Thymus (tissue), 11 donors: ENCODE data around the gene ESPN. TPM values are rescaled to one million over a fixed set of nuclear protein-coding genes. Genes with fewer than 3 reads are reported as not detected.

Experiments used
- DNase-seq, 9 donors: peaks; one replicate each; pipeline ENCODE4 v3.0.0-alpha.2; 2013; ENCODE audit warnings: low spot score in 9 of 9, low read depth in 6 of 9, missing footprints in 1 of 9
- H3K27ac ChIP-seq, 2 donors: one replicate each; pipeline ENCODE4 v1.5.1; 2013; ENCODE audit warnings: control low read depth in 1 of 2, low read depth in 1 of 2, low read length in 1 of 2, mild to moderate bottlenecking in 1 of 2, moderate library complexity in 1 of 2
- H3K27me3 ChIP-seq, 2 donors: one replicate each; pipeline ENCODE4 v1.5.1; 2013; ENCODE audit warnings: low read length in 1 of 2; ENCODE audit not compliant: control insufficient read depth in 2 of 2, insufficient read depth in 1 of 2
- H3K36me3 ChIP-seq, 2 donors: one replicate each; pipeline ENCODE4 v1.5.1; 2013; ENCODE audit warnings: low read length in 1 of 2, mild to moderate bottlenecking in 1 of 2, moderate library complexity in 1 of 2; ENCODE audit not compliant: control insufficient read depth in 2 of 2, insufficient read depth in 2 of 2
- H3K4me1 ChIP-seq, 2 donors: one replicate each; pipeline ENCODE4 v1.5.1; 2013; ENCODE audit warnings: low read length in 2 of 2; ENCODE audit not compliant: control insufficient read depth in 2 of 2, insufficient read depth in 2 of 2
- H3K4me3 ChIP-seq, 2 donors: one replicate each; pipeline ENCODE4 v1.5.1; 2013; ENCODE audit warnings: low read length in 2 of 2, control low read depth in 1 of 2, mild to moderate bottlenecking in 1 of 2
- H3K9me3 ChIP-seq, 2 donors: one replicate each; pipeline ENCODE4 v1.5.1; 2013; ENCODE audit warnings: low read length in 1 of 2, mild to moderate bottlenecking in 1 of 2; ENCODE audit not compliant: control insufficient read depth in 2 of 2, insufficient read depth in 1 of 2
- WGBS: extraction: QIAGEN DNeasy Blood & Tissue Kit; methylation state at CpG from one replicate; pipeline ENCODE4 v1.1.7; 2013; 5-methylcytosine and 5-hydroxymethylcytosine counted together
- polyA plus RNA-seq: library from polyadenylated mRNA; stranded (reverse); fragments of 200-250 nt; gene quantifications from one replicate; pipeline ENCODE4 v1.2.3, GENCODE V29; 2013
- total RNA-seq: library from RNA; stranded (reverse); fragments of 120-200 nt; gene quantifications from one replicate; pipeline ENCODE4 v1.2.4, GENCODE V29; 2013
- donor health status: healthy.

ESPN gene
- total and polyA plus RNA-seq, 2 donors: 1.0 to 11.8 TPM

DNA sequence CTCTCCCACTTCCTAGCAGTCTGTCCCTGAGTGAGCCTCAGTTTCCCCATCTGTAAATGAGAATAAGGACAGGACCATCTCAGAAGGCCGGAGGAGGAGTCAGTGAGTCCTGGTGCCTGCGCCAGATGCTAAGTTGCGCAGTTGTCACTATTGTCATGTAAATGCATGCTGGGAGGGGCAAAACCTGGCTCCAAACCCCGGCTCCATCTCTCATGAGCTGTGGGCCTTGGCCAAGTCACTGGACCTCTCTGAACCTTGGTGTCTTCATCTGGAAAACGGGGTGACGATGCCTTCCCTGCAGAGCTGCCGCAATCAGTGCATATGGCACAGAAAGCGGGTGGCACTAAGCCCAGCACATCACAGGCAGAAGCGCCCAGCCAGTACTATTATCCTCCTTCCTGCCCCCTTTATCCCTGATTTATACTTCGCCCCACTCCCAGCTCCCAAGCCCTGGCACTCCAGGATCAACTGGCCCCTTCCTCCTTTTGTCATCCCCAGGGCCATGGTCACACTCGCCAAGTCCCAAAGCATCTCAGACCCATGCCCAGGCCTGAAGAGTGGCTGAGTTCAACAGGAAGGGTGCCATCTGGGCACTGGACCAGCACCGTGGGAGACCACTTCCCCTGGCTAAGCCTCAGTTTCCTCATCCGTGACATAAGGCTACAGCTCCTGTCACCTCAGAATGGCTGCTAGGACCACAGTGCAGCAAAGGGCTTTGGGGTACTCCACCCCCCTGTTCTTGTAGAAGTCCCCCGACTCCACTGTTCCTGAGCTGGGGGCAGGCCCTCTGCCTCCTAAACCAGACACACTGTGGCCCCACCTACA is 71.2 kb downstream of the ESPN start:
- no peaks in the 10 kb centered on the region for H3K9me3 ChIP-seq
- H3K27me3 ChIP-seq: peaks cover 34 to 66% of the 10 kb centered on the region in 2 donors
- no peaks in the 10 kb centered on the region for H3K36me3 ChIP-seq
- peaks cover 0 to 20% of the 10 kb centered on the region in 2 donors for H3K4me1 ChIP-seq
- H3K4me3 ChIP-seq: no peak overlapping the region
- 80% methylated on average over 14 of the region's 14 CpGs for WGBS
- no peak overlapping the region for H3K27ac ChIP-seq
- no peak for DNase-seq

DNA sequence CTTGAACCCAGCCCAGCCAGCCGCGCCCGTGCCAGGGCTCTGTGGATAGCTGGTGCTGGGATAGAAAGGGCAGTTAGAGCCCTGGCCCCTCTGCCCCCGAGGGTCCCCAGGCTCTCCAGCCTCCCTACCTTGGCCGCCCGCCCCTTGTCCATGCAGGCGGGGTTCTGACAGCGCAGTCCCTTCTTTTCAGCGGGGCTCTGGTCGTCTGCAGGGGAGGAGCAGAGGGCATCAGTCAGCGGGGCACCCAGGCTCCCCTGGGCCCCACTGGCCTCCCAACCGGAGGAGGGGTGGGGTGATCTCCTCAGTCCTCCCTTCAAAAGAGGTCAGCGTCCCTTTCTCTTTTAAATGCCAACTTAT is 71.8 kb downstream of the ESPN start:
- H3K9me3 ChIP-seq: no peaks in the 10 kb centered on the region
- H3K4me1 ChIP-seq: peaks cover 0 to 14% of the 10 kb centered on the region in 2 donors
- no peaks in the 10 kb centered on the region for H3K36me3 ChIP-seq
- no peak overlapping the region for H3K4me3 ChIP-seq
- DNase-seq: no peak
- 37% methylated on average over 13 of the region's 13 CpGs for WGBS
- peaks cover 34 to 69% of the 10 kb centered on the region in 2 donors for H3K27me3 ChIP-seq
- no peak overlapping the region for H3K27ac ChIP-seq

DNA sequence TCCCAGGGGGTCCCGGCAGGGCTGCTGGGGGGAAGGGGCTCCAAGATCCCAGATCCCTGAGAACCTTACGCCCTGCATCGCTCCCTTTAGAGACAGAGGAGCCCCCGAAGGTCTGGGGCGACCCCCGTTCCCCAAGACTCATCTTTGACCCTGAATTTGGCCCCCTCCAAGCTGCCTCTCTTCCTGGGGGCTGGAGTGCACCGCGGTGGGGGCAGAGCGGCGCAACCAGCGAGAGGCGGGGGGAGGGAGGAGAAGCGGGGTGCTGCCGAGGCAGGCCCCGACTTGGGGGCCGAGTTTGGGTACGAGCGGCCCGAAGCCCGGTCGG is 72.3 kb downstream of the ESPN start:
- Histone ChIP-seq H3K27me3 (peaks cover 34 to 69% of the 10 kb centered on the region in 2 donors), H3K4me3 (peak overlapping the region in 1 of 2 donors; percentile 52), H3K27ac (no peak overlapping the region), H3K4me1 (peaks cover 0 to 9% of the 10 kb centered on the region in 2 donors), H3K36me3 (no peaks in the 10 kb centered on the region), H3K9me3 (no peaks in the 10 kb centered on the region)
- WGBS: 6% methylated on average over 21 of the region's 21 CpGs
- DNase-seq: no peak

DNA sequence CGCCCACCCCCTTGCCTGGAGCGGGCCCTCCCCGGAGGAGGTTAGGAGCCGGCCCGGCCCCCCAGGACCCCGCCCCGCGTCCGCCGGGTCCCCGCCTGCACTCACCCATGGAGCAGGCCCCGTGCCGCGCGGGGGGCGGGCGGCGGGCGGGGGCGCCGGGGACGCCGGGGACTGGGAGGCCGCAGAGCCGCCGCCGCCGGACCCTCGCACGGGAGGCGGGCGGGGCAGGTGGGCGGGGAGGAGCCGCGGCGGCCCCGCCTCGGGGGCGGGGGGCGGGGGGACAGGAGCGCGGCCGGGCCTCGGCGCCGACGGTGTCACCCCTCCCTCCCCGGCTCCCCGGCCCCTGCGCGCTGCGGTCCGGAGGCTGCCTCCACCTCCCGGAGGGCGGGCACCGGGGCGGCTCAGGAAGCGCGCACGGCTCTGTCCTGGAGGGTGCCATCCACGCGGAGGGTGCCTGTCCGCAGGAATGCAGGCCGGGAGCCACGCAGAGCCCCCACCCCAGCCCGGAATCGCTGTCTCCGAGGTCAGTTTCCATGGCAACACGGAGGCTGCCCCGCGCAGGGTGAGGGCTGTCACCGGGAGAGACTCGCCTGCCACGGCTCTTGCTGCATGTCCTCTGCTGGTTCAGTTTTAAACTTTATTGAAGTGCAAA is 72.8 kb downstream of the ESPN start:
- no peak overlapping the region for H3K27ac ChIP-seq
- 1% methylated on average over 74 of the region's 74 CpGs for WGBS
- H3K4me1 ChIP-seq: peaks cover 0 to 7% of the 10 kb centered on the region in 2 donors
- H3K4me3 ChIP-seq: peak overlapping the region; percentile 26 to 52
- H3K27me3 ChIP-seq: peaks cover 34 to 70% of the 10 kb centered on the region in 2 donors
- H3K36me3 ChIP-seq: no peaks in the 10 kb centered on the region
- H3K9me3 ChIP-seq: no peaks in the 10 kb centered on the region
- DNase-seq: peak in 4 of 9 donors; percentile 12 to 54 (median 22)

- H3K9me3 ChIP-seq: no peaks in the 10 kb centered on the region
- peaks cover 0 to 7% of the 10 kb centered on the region in 2 donors for H3K4me1 ChIP-seq
- no peaks in the 10 kb centered on the region for H3K36me3 ChIP-seq
- 58% methylated on average over 20 of the region's 20 CpGs for WGBS
- H3K27me3 ChIP-seq: peaks cover 34 to 70% of the 10 kb centered on the region in 2 donors
- no peak overlapping the region for H3K27ac ChIP-seq
- peak overlapping the region; percentile 26 to 52 for H3K4me3 ChIP-seq
- DNase-seq: no peak
These were observed 73.4 kb downstream of the ESPN start for GRCh38 chr1:6497867-6498575.

DNA sequence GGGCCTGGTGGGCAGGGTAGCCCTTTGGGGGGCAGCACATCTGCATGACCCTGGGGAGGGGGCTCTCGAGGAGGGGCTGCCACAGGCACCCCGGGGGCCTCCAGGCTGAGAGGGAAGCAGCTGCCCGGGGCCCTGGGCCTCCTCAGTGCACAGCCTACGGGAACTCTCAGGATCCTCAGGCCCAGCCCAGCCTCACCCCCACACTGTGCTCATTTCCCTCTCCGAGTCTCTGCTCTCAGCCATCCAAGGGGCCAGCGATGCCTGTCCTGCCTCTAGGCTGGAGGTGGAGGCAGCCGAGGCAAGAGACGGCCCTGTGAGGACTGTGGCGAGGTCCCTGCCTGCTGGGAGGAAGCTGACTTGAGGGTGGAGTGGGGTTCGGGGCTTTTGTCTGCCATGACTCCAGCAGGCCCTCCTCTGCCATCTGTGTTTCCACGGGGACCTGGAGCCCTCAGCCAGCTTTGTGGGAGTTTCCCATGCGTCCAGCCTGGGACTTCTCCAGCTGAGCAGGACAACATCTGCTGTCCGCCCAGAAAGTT is 74.1 kb downstream of the ESPN start:
- WGBS: 87% methylated on average over 13 of the region's 13 CpGs
- H3K9me3 ChIP-seq: no peaks in the 10 kb centered on the region
- peaks cover 0 to 7% of the 10 kb centered on the region in 2 donors for H3K4me1 ChIP-seq
- no peak overlapping the region for H3K27ac ChIP-seq
- H3K27me3 ChIP-seq: peaks cover 34 to 70% of the 10 kb centered on the region in 2 donors
- no peak overlapping the region for H3K4me3 ChIP-seq
- no peaks in the 10 kb centered on the region for H3K36me3 ChIP-seq
- no peak for DNase-seq

- Histone ChIP-seq H3K36me3 (no peaks in the 10 kb centered on the region), H3K4me3 (no peak overlapping the region), H3K27ac (no peak overlapping the region), H3K4me1 (peaks cover 0 to 7% of the 10 kb centered on the region in 2 donors), H3K27me3 (peaks cover 34 to 70% of the 10 kb centered on the region in 2 donors), H3K9me3 (no peaks in the 10 kb centered on the region)
- DNase-seq: no peak
- WGBS: 96% methylated on average over 4 of the region's 4 CpGs
These were observed 74.7 kb downstream of the ESPN start for GRCh38 chr1:6499296-6499695.

DNA sequence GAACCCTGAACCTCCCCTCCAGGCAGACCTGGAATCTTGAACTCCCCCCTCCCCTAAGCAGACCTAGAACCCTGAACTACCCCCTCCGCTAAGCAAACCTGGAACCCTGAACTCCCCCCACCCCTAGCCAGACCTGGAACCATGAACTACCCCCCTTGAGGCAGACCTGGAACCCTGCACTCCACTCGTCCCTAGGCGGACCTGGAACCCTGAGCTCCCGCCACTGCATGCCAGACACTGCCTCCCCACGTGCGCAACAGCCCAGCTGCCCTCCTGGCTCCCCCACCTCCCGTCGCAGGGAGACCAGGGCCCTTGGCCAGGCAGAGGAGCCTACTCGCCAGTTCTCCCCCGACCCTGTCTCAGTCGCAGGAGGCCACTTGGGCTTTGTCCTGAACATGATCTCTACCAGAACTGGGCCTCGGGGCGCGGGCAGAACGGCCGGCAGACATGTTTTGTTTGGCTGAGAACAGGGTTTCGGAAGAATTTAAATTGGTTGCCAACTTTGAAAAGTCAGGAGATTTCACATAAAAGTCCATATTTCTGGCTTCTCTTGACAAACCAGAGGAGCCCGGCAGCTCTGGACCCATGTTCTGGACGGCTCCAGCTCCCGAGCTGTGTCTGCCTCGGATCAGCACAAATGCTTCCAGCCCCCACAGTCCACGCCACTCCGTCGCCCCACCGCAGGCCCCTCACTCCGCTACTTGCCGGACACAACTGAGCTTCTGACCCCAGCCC is 76.1 kb downstream of the ESPN start:
- H3K4me1 ChIP-seq: peaks cover 0 to 7% of the 10 kb centered on the region in 2 donors
- H3K36me3 ChIP-seq: no peaks in the 10 kb centered on the region
- WGBS: 93% methylated on average over 27 of the region's 27 CpGs
- no peaks in the 10 kb centered on the region for H3K9me3 ChIP-seq
- no peak overlapping the region for H3K27ac ChIP-seq
- DNase-seq: no peak
- peaks cover 28 to 56% of the 10 kb centered on the region in 2 donors for H3K27me3 ChIP-seq
- no peak overlapping the region for H3K4me3 ChIP-seq
